Hematopoietic multipotent progenitor cell treated with erythropoietin and hydrocortisone succinate and interleukin-3 and kit ligand, for 15 days (in vitro differentiated cells): ENCODE data around the gene LHX4.

Experiments used
- DNase-seq: peaks from one replicate; pipeline ENCODE4 v3.0.0-alpha.2; 2015; ENCODE audit warnings: low spot score

Gene LHX4

GRCh38 chr1:180229483-180230415, at the start of gene LHX4:
Gene LHX4, plus strand, starts transcription at chr1:180230264. Its CDS starts 266 bp downstream, at chr1:180230530.
- DNase-seq: no peak

- no peak for DNase-seq
Observed at GRCh38 chr1:180181048-180181447, 49.0 kb upstream of the LHX4 start.

- no peak for DNase-seq
Observed at GRCh38 chr1:180181996-180182642, 47.9 kb upstream of the LHX4 start.

GRCh38 chr1:180182643-180183311, 47.3 kb upstream of the LHX4 start:
- DNase-seq: no peak

- no peak for DNase-seq
Observed at GRCh38 chr1:180183426-180183825, 46.6 kb upstream of the LHX4 start.

GRCh38 chr1:180184041-180184440, 46.0 kb upstream of the LHX4 start:
- no peak for DNase-seq

GRCh38 chr1:180185281-180185680, 44.8 kb upstream of the LHX4 start:
- no peak for DNase-seq

GRCh38 chr1:180185971-180186645, 44.0 kb upstream of the LHX4 start:
- DNase-seq: no peak

- no peak for DNase-seq
Observed at GRCh38 chr1:180186831-180187230, 43.2 kb upstream of the LHX4 start.

- no peak for DNase-seq
Observed at GRCh38 chr1:180187626-180188025, 42.4 kb upstream of the LHX4 start.

- no peak for DNase-seq
Observed at GRCh38 chr1:180188091-180188506, 42.0 kb upstream of the LHX4 start.

- no peak for DNase-seq
Observed at GRCh38 chr1:180188684-180189175, 41.3 kb upstream of the LHX4 start.

- no peak for DNase-seq
Observed at GRCh38 chr1:180190091-180190490, 40.0 kb upstream of the LHX4 start.

GRCh38 chr1:180192172-180192571, 37.9 kb upstream of the LHX4 start:
- DNase-seq: no peak

GRCh38 chr1:180193141-180194047, 36.7 kb upstream of the LHX4 start:
- no peak for DNase-seq

- DNase-seq: no peak
Observed at GRCh38 chr1:180194048-180194425, 36.0 kb upstream of the LHX4 start.

- no peak for DNase-seq
Observed at GRCh38 chr1:180194546-180195207, 35.4 kb upstream of the LHX4 start.

- DNase-seq: no peak
Observed at GRCh38 chr1:180195401-180195800, 34.7 kb upstream of the LHX4 start.

GRCh38 chr1:180195916-180196315, 34.1 kb upstream of the LHX4 start:
- DNase-seq: no peak

- no peak for DNase-seq
Observed at GRCh38 chr1:180196436-180197003, 33.5 kb upstream of the LHX4 start.
